Activated T-cell treated with anti-CD3 and anti-CD28 coated beads, Interleukin-2, amount 50 U/mL, for 1 hour (primary cell): ENCODE measurements around the gene RBM33.

Experiments
- DNase-seq: peaks from one replicate; pipeline ENCODE4 v3.0.0-alpha.2; 2020

RBM33 gene

DNA sequence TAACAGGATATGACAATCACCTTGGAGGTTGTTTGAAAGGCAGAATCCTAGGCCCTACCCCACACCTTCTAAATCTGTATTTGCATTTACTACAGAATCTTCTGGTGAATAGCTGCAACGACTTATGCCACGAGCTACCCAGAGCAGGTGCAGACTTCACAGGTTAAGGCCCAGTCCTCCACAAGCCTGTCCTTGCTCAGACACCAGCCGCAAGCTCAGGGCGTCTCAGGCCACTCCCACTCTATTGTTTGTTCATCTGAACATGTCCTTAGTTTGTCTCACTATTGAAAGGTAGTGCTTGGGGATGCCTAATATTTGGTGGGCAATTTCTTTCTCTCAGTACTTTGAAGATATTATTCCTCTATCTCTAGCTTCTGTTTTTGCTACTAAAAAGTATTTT lies 18.9 kb upstream of the RBM33 start:
- no peak for DNase-seq

DNA sequence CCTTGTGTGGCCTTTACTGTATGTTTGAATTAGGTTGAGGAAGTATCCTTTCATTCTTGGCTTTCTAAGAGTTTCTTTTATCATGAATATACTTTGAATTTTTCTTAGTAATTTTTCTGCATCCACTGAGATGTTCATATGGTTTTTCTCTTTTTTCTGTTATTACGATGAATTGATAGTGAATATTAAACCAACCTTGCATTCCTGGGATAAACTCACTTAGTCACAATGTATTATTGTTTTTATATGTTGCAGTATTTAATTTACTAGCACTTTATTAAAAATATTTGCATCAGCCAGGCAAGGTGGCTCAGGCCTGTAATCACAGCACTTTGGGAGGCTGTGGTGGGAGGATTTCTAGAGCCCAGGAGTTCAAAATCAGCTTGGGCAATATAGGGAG lies 15.3 kb upstream of the RBM33 start:
- no peak for DNase-seq

DNA sequence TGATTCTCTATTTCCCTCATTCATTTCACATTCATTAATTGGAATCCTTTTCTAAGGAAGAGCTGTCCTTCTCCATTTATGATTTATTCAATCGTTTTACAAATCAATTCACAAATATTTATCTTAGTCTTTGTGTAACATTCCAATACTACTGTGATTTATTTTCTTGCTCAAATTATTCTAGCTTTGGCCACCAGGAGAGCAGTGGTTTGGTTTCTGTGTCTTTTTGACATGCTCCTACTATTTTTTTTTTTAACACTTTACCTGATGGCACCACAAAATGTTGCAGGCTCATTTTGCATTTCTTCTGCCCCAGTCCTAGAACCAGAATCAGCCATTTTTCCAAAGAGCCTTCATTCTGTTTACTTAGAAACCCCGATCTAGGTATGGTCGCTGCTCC lies 13.3 kb upstream of the RBM33 start:
- no peak for DNase-seq

DNA sequence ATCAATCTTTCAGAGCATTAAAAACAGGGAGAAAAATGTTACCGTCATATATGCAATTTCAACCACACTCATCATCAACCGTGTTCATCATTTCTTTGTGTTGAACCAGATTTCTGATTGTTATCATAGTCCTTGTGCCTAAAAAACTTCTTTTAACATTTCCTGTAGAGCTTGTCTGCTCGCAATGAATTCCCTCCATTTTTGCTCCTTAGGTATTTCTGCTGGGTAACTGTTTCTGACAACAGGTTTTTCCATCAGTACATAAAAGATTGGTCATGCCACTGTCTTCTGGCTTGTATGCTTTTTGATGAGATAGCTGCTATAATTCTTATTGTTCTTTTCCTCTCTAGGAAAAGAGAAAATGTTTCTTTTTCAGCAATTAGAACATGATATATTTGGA lies 8.6 kb upstream of the RBM33 start:
- no peak for DNase-seq

DNA sequence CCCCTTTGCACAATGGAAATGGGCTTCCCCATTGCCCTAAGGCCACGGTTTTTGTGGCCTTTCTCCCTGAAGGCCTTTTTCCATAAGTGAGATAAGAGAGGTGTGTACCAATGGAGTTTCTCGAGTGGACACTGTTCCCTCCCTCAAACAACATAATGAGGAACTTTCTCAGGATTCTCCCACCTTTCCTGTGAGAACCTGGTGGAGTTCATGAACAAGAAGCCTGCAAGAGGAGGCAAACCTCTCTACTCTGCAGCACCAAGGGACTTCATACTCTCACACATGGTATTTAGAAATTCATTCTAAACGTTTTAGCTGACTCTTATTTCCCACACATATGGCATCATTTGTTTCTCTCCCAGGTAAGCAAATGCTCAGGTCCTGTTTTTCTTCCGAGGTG lies 7.3 kb upstream of the RBM33 start:
- DNase-seq: no peak

DNA sequence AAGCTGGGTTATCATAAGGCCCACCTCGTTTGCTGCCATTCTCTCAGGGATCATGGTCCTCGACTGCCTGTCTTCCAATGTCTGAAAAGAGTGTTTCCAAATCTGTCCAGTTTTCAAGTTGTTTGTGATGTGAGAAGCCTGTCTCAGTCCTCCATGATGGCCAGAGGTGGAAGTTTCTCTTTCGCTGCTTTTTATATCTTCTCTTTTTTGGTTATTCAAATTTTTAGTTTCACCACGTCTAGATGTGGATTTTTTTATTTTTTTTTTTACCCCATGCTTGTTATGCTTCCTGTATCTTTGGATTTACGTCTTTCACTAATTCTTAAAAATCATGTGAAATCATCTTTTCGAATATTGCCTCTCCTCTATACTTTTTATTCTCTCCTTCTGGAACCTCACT lies 6.1 kb upstream of the RBM33 start:
- DNase-seq: no peak

DNA sequence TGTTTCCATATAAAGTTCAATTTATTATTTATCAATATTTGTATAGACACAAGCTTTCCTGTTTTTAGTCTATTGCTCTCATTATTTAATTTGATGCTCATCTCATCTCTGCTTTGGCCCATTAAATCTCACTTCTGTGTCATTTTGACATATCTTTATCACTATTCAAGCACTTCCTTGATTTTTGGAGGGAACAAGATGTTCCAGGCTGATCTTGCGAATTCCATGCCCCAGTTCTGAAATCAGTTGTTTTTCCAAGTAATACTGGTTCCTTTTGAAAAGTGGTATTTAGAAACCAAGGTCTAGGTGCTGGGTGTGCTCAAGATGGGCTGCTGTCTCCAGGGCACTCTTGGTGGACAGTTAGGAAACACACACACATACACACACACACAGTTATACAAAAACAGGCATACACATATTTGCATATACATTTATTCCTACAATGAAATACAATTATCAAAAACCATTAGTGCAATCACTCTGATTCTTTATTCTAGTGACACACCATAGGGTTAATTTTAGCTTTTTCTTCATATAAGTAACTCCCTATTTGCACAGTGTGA lies 4.4 kb upstream of the RBM33 start:
- DNase-seq: no peak

DNA sequence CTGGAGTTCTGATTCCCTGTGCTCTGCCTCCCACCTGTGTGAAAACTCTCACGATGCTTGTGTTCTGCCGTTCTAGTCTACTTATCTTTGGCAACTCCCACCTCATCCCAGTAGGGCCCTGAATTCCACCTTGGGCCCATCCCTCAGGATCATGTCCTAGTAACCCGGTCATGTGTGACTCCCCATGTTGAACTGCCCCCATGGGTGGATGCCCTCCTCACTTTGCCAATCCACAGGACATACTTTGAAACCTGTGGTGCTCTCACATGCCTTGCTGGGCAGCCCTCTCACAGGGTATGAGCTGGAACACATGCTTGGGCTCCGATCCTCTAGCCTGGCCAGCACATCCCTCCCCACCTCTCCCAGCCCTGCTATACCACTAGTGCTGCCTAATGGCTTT lies 3.8 kb upstream of the RBM33 start:
- no peak for DNase-seq

DNA sequence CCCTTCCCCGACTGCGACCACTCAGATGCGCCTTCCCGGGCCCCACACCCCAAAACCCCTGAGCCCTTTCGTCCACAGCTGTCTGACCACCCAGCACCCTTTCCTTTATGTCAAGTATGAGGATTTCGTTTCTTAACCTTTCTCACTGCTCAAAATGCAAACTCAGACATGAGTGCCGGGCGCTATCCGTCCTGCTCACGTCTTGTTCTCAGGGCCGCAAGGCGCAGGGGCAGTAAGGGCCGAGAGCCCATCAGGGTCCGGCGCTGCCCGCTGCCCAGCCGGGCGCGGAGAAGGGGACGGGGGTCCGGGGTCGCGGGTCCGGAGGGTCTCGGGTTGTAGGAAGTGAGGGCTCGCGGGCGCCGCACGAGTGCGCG lies 670 bp upstream of the RBM33 start:
- DNase-seq: no peak

DNA sequence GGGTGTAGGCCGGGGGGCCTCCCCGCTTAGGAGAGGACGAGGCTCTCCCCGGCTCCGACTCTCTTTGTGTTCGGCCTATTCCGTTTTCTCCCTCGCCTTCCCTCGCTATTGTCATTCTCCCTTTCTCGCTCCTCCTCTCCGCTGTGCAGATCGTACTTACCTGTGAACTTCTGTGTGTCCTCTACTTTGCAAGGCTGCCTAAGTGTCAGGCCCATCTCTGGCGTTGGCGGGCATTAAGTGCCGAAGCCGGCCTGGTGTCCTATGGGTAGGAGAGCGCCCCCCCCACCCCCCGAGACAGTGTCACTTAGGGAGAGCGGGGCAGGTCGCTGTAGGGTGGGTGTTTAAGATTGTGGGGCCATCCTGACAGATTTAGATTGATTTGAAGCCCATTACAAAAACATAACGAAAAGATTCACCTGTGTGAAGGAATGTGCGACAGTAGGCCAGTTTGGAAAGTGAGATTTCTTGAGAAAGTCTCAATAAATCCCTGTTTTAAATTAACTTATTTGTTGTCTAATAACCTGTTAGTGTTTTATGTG lies 579 bp downstream of the RBM33 start:
- DNase-seq: no peak

DNA sequence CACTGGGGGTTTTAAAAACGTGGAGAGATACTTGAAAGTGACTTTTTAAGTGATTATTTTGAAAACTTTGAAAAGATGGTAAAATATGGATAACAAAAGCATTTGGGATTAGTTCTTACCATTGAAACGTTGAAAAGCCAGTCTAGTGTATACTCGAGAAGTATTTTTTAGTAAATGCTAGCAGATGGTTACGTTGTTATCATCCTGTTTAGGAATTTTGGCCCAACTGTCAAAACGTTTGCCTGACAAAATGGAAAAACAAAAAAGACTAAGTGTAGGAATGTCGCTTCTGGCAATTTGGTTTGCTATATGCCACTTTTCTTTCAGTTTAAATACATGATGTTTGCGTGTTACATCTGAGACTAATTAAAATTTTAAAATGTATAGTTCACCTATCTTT lies 1.2 kb downstream of the RBM33 start:
- DNase-seq: no peak

DNA sequence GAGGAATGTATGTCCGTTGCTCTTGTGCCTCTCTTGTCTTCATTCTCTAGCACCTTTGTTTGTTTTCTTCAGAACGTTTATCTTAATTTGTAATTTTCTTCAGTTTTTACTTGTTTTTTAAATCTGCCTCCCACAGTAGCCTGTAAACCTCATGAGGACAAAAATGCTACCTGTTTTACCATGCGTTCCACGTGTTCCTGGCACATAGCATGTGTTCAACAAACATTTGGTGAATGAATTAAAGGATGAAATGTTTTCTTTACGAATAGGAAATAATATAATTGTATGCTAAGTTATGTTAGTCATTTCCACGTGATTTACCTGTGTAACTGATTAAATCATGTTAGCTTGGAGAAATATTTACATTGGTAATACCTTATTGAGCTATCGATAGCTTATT lies 2.2 kb downstream of the RBM33 start:
- no peak for DNase-seq

DNA sequence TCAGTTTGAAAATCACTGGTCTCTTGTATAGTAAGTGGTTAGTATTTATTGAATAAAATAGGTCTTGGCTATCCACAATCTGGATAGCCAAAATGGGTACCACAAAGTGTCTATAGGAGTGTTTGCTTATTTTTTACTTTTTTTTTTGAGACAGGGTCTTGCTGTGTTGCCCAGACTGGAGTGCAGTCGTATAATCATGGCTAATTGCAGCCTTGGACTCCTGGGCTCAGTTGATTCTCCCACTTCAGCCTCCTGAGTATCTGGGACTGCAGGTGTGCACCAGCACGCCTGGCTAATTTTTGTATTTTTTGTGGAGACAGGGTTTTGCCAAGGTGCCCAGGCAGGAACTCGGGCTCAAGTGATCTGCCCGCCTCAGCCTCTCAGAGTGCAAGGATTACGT lies 2.8 kb downstream of the RBM33 start:
- DNase-seq: no peak

DNA sequence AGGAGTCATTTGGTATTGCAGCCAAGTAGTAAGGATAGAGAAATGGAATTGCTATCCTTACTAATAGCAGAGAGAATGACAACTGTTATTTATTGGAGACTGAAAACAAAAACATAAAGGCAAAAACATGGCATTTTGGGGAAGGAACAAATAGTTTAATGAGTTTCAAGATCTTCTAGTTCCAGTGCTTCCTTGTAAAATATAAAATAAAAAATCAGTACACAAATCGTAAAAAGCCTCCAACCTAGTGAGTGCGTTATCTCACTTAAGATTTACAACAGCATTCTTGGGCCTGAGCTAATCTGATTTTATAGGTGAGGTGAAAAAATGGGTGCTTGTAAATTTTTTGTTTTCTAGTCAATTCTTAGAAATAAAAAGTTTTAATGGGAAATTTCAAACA lies 3.3 kb downstream of the RBM33 start:
- no peak for DNase-seq

DNA sequence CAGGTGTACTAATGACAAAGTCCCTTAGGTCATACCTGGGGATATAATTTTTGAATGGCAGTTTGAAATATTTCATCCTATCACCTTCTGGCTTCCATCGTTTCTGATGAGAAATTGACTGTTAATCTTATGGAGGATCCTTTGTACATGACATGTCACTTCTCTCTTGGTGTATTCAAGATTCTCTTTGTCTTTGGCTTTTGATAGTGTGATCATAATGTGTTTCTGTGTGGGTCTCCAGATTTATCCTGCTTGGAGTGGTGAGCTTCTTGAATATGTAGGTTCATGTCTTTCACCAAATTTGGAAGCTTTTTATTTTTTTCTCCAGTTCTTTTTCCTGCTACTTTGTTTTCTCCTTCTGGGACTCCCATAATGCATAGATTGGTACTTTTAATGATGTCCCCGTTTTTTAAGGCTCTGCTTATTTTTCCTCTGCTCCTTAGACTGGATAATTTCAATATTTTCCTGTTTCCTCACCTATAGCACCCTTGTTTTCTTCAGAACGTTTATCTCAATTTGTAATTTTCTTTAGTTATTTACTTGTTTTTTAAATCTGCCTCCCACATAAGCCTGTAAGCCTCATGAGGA lies 4.4 kb downstream of the RBM33 start:
- DNase-seq: no peak

DNA sequence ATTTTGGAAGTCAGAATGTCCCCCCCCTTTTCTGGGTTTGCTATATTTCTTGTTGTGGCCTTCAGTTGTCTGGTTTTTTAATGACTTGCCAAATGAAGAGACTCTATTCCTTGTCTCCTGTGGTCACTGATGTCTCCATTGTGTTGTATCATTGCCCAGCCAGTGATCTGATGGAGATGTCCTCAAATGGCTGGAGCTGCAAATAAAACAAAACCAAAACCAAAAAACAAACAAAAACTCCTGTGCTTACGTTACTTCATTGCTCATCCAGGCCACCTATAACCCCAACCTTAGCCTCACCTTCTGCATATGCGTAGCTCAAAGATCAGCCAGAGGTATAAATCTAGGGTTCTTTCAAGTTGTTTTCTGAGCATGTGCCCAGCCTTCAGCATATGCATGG lies 5.1 kb downstream of the RBM33 start:
- DNase-seq: no peak

DNA sequence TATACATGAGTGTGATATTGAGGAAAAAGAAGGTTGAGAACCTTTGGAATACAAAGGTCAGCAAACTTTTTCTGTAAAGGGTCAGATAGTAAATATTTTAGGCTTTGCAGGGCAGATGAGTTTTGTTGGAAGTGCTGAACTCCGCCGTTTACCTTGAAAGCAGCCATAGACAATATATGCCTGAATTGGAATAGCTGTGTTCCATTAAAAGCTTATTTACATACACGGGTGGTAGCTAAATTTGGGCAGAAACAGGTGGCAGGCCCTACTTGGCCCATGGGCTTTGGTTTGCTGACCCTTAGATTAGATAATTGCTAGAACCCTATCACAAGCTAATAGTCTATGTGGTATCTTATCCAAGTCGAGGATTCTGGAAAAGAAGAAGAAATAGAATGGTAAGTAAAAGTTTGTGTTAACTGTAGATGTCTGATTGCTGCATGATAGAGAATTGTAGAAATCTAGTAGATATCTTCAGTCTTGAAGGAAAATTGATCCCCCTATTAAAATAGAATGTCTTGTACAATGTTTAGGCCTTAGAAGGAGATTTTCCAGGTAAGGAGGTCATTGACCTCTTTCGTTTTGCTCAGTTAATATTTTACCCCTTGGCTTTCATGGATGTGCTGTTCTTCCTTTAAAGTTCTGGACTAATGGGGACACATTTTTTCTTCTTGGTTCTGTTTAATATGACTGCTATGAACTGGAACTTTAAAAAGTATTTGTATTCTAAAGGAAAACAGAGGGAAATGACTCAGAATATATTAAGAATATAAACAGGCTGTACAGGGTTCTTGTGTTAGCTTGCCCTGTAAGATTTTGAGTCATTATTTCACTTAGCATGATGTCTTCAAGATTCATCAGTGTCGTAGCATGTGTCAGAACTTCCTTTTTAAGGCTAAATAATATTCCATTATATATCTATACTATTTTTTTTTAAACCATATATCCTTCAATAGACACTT lies 8.0 kb downstream of the RBM33 start:
- DNase-seq: no peak

DNA sequence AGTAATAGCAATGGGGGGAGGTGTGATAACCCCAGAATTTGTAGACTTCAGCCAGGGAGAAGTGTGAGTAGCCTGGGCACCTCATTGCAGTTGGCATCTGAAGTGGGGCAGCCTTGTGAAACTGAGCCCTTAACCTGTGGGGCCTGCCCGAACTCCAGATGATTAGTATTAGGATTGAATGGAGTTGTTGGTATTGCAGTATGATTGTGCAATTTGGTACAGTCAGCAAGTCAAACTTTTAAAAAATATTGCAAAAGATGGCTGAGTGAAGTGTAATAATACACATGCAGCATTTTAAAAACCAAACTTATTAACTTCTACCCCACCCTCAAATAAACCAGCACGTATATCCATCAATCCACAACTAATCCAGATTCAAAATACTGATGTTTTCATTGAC lies 9.3 kb downstream of the RBM33 start:
- no peak for DNase-seq

DNA sequence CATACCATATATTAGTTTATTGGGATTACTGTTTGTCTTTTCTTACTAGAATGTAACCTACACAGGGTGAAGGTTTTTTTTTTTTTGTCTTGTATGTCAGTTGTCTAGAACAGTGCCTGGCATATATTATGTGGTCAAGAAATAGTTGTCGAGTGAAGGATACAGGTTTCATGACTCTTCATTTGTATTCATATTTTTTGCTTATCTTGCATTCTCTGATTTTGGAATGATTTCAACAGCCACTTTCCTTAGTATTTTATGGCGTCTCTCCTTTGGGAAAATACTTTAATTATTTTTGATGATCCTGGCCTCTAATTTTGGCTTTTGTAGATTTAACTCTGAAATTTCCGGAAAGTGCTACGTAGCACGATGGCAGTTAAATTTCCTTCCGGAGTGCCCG lies 12.4 kb downstream of the RBM33 start:
- DNase-seq: no peak

DNA sequence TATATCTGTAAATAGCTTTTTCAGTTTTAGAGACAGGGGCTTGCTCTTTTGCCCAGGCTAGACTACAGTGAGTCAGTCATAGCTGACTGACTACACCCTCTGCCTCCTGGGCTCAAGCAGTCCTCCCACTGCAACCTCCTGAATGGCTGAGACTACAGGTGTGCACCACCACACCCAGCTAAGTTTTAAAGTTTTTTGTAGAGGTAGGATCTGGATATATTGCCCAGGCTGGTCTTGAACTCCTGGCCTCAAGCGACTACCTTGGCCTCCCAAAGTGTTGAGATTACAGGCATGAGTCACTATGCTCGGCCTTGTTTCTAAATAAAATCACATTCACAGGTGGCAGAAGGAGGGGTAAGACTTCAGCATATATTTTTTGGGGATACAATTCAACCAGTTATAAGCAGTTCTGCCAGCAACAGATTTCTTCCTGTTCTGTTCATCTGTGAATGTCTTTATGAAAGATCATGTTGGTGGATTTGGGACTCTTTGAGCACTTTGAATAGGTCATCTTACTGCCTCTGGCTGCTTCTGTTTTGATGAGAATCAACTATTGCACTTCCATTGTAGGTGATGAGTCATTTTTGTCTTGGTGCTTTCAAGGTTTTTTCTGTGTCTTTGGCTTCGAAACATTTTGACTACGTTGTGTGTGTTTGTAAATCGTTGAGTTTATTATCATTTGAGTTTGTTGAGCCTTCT lies 15.7 kb downstream of the RBM33 start:
- DNase-seq: no peak

DNA sequence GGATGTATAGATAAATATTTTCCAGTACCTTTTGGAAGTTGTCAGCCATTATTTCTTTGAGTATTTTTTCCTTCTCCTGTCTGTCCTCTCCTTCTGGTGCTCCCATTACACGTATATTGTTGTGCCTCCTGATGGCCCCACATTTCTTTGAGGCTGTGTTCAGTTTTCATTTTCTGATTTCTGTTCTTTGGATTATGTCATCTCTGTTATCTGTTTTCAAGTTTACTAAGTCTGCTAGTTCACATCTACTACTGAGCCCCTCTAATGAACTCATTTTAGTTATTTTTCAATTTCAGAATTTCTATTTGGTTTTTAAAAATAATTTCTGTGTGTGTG lies 16.3 kb downstream of the RBM33 start:
- no peak for DNase-seq

DNA sequence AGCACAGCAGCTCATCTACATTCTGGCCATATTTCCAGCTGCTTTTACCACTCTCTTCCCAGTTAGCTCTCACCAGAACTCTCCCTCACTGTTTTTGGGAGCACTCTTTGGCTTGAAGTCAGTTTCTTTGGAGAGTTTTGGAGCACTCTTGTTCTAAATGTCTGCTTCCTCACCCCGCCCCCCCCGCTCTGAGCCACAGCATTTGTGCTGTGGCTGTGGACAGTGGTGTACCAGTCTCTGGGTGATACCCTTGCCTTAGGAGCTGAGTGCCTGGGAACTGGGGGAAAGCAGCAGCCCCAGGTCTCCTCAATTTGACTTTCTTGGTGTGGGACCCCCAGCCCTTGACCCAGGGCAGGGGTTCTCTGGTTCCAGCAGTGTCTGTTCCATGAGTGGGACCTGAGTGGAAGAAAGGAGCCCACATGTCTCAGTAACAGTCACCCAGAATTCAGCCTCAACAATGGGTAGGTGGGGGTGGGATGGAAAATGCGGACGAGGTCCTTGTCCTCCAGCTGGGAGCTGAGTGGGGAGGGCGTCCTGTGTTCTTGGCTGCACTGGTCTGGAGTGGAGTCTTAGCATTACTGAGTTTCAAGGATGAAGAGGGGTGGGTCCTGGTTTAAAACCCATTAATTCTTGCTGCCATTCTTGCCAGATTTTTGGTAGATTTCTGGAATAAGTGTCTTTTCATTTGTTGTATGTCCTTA lies 18.0 kb downstream of the RBM33 start:
- no peak for DNase-seq

DNA sequence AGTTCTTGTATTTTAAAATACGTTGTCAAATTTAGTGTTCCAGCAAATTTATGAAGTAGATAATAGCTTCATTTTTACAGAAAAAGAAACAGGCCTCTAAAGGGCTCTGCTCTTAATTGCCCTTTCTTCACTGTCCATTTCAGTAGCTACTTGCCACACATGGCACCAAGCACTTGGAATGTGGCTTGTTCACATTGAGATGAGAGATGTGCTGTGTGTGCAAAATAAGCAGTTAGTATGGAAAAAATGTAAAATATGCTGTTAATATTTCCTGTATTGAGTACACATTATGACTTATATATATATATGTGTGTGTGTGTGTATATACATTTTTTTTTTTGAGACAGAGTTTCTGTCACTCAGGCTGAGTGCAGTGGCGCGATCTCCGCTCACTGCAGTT lies 19.5 kb downstream of the RBM33 start:
- no peak for DNase-seq
